Erythroblast (primary cell): ENCODE measurements around the gene JSRP1.

ENCODE experiments used
- GATA1 ChIP-seq: IDR thresholded peaks from 2 replicates; pipeline ENCODE4 v1.6.1; 2011; ENCODE audit warnings: low read depth, mild to moderate bottlenecking, control low read depth, low read length, moderate library complexity
- POLR2A ChIP-seq: IDR thresholded peaks from 2 replicates; pipeline ENCODE4 v1.6.1; 2011; ENCODE audit warnings: mild to moderate bottlenecking, low read length

DNA sequence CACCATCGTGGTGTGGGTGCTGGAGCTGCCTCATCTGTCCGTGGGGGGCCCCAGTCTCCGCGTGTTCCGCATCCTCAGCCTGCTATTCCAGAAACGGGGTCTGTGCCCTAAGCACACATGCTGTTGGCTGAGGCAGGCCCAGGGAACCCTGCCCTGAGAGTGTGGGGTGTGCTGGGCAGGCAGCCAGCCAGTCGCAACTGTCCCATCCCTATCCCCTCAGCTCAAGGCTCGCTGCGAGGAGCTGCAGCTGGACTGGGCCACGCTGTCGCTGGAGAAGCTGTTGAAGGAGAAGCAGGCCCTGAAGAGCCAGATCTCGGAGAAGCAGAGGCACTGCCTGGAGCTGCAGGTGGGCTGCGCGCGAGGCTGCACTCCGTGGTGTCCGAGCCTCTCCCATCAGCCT lies 42.0 kb downstream of the JSRP1 start:
- TF ChIP-seq POLR2A, result no peak
- TF ChIP-seq GATA1, result no peak
